A673 (cell line): ENCODE measurements around the gene NR2F1-AS1. TPM values are rescaled to one million over a fixed set of nuclear protein-coding genes. Genes with fewer than 3 reads are reported as not detected.

ENCODE experiments used
- BruUV-seq: library from RNA; stranded (reverse); fragments of 400-500 nt; replicated peaks from 2 replicates; lab custom pipeline; 2021; lab: Mats Ljungman, UMichigan
- CTCF ChIA-PET: fragments of 300-600 bp; sonication (Branson Sonifier 250); formaldehyde crosslinking; loops from one replicate; lab custom pipeline; 2022; ENCODE audit warnings: antibody characterized with exemption; lab: Charles Lee
- POLR2A ChIA-PET: fragments of 300-600 bp; sonication (Branson Sonifier 250); formaldehyde crosslinking; loops from one replicate; lab custom pipeline; 2022; ENCODE audit warnings: antibody characterized with exemption; ENCODE audit not compliant: low non-redundant PET; lab: Charles Lee
- DNase-seq: peaks from one replicate; pipeline ENCODE4 v3.0.0-alpha.2; 2015; ENCODE audit warnings: low spot score
- H3K27ac ChIP-seq: fragments of 200-600 bp; sonication (generic); 2 replicates; pipeline ENCODE4 v1.5.1; 2016; ENCODE audit warnings: mixed run types, low read depth, mild to moderate bottlenecking, mixed read lengths, antibody characterized with exemption, low read length; ENCODE audit not compliant: poor library complexity, severe bottlenecking
- H3K27me3 ChIP-seq: fragments of 200-600 bp; sonication (generic); replicated peaks from 2 replicates; pipeline ENCODE4 v1.6.1; 2017; ENCODE audit warnings: mixed run types, low read depth, mild to moderate bottlenecking, mixed read lengths, antibody characterized with exemption, low read length; ENCODE audit not compliant: insufficient read depth, poor library complexity
- H3K36me3 ChIP-seq: fragments of 200-600 bp; sonication (generic); 2 replicates; pipeline ENCODE4 v1.6.1; 2016; ENCODE audit warnings: mixed run types, mild to moderate bottlenecking, mixed read lengths, antibody characterized with exemption, low read length; ENCODE audit not compliant: insufficient read depth, poor library complexity, severe bottlenecking
- H3K4me1 ChIP-seq: fragments of 200-600 bp; sonication (generic); 2 replicates; pipeline ENCODE4 v1.6.1; 2017; ENCODE audit warnings: mixed run types, mild to moderate bottlenecking, mixed read lengths, antibody characterized with exemption, low read length; ENCODE audit not compliant: insufficient read depth, poor library complexity, severe bottlenecking
- H3K4me3 ChIP-seq: fragments of 200-600 bp; sonication (generic); 2 replicates; pipeline ENCODE4 v1.5.1; 2016; ENCODE audit warnings: low read depth, mixed run types, mild to moderate bottlenecking, mixed read lengths, low read length; ENCODE audit not compliant: poor library complexity, severe bottlenecking
- H3K9me3 ChIP-seq: fragments of 200-600 bp; sonication (generic); 2 replicates; pipeline ENCODE4 v1.6.1; 2016; ENCODE audit warnings: mixed run types, low read depth, mild to moderate bottlenecking, mixed read lengths, antibody characterized with exemption, low read length; ENCODE audit not compliant: poor library complexity, severe bottlenecking
- CTCF ChIP-seq: fragments of 300-800, 200-600 bp; sonication (generic); conservative IDR thresholded peaks from 2 replicates; pipeline ENCODE4 v1.5.1; 2017; ENCODE audit warnings: low read depth, mild to moderate bottlenecking, antibody characterized with exemption, low read length, moderate library complexity, mixed read lengths
- EZH2 ChIP-seq: fragments of 200-600 bp; sonication (generic); IDR thresholded peaks from 2 replicates; pipeline ENCODE4 v1.6.1; 2017; ENCODE audit warnings: borderline replicate concordance, low read depth, mild to moderate bottlenecking, mixed read lengths, antibody characterized with exemption, low read length; ENCODE audit not compliant: poor library complexity, severe bottlenecking
- intact Hi-C: fragments of 100-400 bp; cut with micrococcal nuclease; formaldehyde crosslinking; loops from one replicate; pipeline ENCODE4 v1.10.0; 2022; ENCODE audit not compliant: unreplicated experiment
- total RNA-seq: library from RNA; stranded (reverse); gene quantifications from 2 replicates; pipeline ENCODE4 v1.2.3, GENCODE V29; 2021

The NR2F1-AS1 gene
- total RNA-seq, 1 experiment from 2014 or later = 2.3 TPM

GRCh38 chr5:93575461-93576414 lies 5.3 kb downstream of the NR2F1-AS1 start:
- H3K36me3 ChIP-seq = no peaks in the 10 kb centered on the region
- TF ChIP-seq CTCF (no peak), EZH2 (no peak)
- H3K27ac ChIP-seq = no peak overlapping the region
- H3K27me3 ChIP-seq = peaks cover 49% of the 10 kb centered on the region
- no peak for DNase-seq
- H3K9me3 ChIP-seq = no peaks in the 10 kb centered on the region
- peaks cover 5% of the 10 kb centered on the region for H3K4me1 ChIP-seq
- BruUV-seq = no TSS peak
- intact Hi-C loops = no loop called here
- POLR2A ChIA-PET = no interaction called here
- CTCF ChIA-PET = no interaction called here
- H3K4me3 ChIP-seq = no peak overlapping the region

GRCh38 chr5:93574491-93575305 lies 6.3 kb downstream of the NR2F1-AS1 start:
- H3K4me1 ChIP-seq = peaks cover 5% of the 10 kb centered on the region
- intact Hi-C loops = loop anchor here (5.0 kb wide), 1 partner anchor 667 kb away; no protein-coding TSS in a partner anchor
- no peak overlapping the region for H3K4me3 ChIP-seq
- TF ChIP-seq CTCF = no peak
- TF ChIP-seq EZH2 = no peak
- POLR2A ChIA-PET = no interaction called here
- no peaks in the 10 kb centered on the region for H3K36me3 ChIP-seq
- H3K9me3 ChIP-seq = no peaks in the 10 kb centered on the region
- CTCF ChIA-PET = no interaction called here
- BruUV-seq = no TSS peak
- no peak for DNase-seq
- peaks cover 49% of the 10 kb centered on the region for H3K27me3 ChIP-seq
- no peak overlapping the region for H3K27ac ChIP-seq
